NCI-H1694 treated with DMSO at 0.1 percent for 48 hours (cell line): ENCODE data around the gene AKAP12.

Source experiments
- DNase-seq: peaks from one replicate; lab custom pipeline; 2025; lab: John Stamatoyannopoulos, UW

The AKAP12 gene

DNA sequence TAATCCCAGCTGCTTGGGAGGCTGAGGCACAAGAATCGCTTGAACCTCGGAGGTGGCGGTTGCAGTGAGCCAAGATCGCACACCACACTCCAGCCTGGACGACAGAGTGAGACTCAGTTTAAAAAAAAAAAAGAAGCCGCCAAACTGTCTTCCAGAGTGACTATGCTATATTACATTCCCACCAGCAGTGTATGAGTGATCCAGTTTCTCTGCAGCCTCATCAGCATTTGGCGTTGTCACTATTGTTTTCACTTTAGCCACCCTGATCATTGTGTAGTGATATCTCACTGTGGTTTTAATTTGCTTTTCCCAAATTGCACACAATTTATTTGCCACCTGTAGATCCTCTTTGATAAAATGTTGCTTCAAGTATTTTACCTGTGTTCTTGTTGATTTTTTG, 6.0 kb upstream of the AKAP12 start:
- DNase-seq, result no peak

DNA sequence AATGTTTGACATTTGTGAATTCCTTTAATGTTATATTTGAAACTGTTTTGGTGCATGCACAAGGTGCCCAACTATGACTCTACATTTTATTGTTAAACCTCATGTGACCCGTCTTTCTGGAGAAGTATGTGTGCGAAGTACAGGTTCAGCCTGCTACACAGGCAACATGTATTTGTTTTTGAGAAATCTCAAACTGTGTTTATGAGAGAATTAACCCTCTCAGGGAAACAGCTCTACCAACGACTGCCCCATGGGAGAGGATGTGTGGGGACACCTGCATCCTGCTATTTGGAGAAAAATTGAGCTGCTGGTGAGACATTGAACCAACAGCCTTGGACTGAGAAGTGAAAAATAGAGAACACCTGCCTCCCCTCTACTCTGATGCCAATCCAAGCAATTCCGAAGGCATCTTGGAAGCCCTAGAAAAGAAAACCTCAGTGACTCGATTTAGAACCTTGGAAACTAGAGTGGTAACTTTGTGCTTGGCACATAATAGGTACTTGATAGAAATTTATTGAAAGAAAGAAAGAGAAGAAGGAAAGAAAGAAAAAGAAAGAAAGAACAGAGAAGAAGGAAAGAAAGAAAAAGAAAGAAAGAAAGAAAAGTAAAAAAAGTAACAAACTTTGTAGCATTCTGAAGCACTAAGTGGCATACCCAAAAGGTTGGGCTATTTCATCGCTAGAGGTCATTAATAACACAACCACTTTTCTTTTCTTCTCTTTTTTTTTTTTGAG, 2.9 kb upstream of the AKAP12 start:
- DNase-seq, result no peak

DNA sequence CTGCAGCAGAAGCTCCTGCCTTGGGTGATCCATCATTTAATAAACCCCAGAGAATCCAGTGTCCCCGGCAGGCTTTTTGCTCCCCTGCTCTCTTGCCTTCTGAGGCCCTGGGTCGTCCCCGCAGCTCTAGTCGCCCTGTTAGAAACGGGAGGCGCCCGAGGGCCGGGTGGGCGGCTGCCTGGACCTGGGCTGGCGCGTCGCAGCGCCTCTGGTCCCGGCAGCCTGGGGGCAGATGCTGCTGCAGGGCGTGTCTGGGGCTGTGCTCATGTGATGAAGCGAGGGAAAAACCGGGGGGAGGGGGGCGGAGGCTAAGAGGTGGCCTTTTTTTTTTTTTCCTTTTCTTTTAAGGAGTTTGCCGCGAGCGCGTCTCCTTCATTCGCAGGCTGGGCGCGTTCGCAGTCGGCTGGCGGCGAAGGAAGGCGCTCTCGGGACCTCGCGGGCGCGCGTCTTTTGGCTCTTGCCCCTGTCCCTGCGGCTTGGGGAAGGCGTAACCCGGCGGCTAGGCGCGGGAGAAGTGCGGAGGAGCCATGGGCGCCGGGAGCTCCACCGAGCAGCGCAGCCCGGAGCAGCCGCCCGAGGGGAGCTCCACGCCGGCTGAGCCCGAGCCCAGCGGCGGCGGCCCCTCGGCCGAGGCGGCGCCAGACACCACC, 394 bp downstream of the AKAP12 start:
- DNase-seq, result peak; percentile 65

DNA sequence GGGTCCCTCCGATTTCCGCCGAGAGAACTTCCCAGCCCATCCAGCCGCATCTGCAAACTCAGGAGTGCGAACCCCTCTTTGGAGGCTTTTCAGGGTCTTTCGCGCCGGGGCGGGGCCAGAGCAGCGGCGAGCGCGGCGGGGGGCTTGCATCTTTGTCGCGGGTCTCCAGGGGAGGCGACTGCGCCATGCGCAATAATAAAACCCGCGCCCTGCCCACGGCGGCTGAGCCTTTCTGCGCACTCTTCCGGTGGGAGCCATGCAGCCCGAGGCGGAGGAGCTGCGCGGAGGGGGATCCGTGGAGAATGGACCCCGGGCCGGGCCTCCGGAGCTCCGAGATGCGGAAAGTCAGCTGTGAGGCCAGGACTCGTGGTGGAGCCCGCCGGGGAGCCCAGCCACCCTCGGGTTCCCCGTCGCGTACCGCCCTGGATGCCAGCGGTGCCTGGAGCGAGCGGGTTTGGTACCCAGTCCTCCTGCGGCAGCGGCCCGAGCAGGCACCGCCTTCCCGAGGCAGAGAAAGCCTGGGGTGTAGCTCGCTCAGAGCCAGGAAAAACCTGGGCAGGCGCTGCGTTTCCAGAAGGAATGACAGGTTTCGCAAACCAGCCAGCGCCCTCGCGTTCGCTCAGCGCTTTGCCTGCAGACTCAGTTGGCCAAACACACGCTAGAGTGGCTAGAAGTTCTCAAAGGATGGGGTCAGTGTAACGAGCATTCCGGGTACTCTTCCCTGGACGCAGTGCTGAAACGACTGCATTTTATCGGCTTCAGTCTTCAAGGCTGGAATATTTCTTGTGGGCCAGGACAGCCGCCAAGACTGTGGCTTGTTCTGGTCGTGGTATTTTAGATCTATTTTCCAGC, 1.2 kb downstream of the AKAP12 start:
- peak; percentile 44 for DNase-seq

DNA sequence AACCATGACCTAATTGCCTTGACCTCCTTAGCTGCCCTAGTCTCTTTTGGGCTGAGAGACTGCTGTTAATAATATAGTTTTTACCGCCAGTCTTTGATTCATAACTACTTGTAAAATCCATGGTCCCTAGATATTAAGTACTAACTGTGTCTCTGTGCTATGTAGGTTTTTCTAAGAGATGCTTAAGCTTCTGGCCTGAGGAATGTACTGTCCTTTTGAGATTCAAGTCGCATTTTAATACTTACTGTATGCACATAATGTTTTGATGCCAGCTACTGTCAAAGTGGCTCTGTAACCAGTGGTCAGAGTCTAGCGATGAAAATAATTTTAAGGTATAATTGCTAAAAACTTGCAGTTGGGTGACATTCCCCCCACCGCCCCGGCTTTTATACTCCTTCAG, 2.1 kb downstream of the AKAP12 start:
- no peak for DNase-seq

DNA sequence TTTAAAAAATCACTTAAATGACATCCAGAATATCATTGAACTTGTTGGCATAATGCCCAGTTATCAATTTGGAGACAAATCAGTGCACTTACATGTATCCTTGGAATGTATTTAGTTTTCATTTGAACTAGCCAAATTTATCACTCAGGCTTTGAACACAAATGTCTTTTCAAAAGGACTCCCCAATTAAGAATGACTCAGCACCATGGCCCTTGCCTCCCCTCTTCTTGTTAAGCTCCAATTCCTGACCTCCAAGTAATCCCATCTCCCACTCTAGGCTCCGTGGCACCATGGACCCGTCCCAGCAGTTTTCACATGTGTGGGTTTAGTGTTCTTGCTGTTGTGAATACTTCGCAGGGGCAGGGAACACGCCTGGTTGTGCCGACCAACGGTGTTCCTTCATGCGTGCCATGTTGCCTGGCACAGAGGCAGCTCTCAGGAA, 2.7 kb downstream of the AKAP12 start:
- DNase-seq, result no peak

DNA sequence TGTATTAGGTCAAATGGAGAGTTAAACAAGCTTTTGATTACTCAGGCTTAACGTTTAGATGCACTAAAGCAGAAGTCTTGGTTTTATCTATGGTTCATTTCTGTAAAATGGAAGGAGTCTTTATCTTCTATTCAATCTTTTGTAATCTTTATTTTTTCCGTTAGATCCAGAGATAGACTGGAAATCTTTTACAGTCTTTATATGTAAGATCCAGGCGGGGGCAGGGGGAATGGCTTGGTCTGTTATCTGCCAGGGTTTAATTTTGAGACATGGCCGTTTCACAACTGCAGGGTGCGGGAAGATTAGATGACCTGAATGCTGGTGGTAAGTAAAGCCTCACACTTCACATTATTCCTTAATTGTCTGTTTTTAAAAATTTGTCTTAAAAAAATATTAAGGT, 3.7 kb downstream of the AKAP12 start:
- no peak for DNase-seq

DNA sequence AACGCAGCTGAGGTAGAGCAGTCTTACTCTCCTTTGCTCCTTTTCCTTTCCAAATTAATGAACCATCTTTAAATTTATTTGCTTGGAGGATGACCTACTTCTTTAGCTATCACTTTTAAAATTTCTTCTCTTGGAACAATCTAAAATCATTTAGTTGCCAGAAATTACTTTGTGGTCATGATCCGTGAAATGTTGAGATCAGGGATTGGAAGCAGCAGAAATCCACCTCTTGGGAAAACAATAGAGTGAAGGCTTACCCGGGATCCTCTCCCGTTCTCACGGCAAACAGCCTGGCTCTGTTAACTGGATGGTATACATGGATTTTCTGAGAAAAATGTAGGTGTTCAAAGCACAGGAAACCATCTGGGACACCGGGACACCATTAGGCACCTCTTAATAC, 7.7 kb downstream of the AKAP12 start:
- no peak for DNase-seq

DNA sequence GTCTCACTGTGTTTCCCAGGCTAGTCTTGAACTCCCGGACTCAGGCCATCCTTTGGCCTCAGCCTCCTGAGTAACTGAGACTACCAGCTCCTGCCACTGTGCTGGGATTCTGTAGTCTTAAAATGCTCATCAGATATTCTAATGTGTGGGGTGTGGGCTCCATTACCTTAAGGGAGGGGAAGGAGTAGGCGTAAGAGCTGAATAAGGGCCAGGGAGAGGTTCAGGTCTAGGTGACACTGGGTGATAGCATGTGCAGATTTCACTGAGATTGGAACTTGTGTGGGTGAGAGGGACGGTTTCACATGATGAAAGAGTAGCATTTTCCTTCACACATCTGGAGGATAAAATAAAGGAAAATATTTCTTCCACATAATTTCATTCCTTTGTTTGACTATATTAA, 8.5 kb downstream of the AKAP12 start:
- DNase-seq, result no peak

DNA sequence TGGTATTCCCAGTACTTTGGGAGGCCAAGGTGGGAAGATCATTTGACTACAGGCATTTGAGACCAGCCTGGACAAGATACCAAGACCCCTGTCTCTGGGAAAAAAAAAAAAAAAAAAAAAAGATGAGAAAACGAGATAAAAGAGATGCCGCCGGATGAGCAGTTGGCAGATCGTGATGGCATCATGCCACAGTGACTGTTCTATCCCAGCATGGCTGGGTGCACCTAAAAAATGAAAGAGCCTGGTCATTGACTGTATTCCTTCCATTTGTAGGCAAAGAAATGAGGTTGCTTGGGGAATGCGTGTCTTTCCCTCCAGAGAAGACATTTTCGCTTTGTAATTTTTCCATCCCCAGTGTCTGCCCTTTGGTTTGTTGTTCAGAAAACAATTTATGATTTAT, 12.9 kb downstream of the AKAP12 start:
- no peak for DNase-seq

DNA sequence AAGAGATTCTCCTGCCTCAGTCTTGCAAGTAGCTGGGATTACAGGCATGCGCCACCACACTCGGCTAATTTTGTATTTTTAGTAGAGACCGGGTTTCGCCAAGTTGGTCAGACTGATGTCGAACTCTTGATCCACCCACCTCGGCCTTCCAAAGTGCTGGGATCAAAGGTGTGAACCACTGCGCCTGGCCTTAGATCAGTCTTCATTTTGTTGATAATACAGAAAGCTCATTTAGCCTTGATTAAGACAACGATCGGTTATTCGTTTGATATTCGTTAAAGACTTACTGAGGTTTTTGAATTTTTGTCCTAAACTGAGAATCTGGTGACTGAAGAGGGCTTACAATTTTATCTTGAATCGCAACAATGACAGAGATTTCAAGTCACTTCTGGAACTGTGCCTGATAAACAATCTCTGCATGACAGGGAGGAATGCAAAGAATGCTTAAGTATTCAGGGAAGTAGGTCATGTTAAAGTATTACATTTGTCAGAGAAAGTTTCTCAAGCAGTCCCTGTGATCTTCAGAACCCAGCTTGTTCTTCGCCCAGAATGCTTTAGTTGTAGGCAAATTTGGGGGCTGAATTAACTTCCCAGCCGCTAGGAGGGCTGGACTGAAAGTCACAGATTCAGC, 14.8 kb downstream of the AKAP12 start:
- DNase-seq, result no peak

DNA sequence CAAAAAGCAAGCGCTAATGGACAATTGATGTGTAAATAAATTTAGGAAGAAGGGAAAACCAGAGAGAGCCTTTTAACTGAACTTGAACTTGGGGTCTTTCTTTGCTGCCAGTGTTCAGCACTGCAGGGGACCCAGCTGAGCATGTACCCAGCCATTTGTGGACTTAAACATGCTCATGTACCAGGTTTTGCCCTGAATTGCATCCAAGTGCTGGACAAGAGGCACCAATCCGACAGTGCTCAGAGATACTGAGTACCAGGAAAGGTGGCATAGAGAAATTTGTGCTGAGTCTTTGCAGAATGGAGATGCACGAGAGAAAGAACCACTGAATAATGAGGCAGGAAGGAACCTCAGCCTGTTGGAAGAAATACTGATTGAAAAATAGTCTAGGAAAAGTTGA, 16.0 kb downstream of the AKAP12 start:
- DNase-seq, result no peak

DNA sequence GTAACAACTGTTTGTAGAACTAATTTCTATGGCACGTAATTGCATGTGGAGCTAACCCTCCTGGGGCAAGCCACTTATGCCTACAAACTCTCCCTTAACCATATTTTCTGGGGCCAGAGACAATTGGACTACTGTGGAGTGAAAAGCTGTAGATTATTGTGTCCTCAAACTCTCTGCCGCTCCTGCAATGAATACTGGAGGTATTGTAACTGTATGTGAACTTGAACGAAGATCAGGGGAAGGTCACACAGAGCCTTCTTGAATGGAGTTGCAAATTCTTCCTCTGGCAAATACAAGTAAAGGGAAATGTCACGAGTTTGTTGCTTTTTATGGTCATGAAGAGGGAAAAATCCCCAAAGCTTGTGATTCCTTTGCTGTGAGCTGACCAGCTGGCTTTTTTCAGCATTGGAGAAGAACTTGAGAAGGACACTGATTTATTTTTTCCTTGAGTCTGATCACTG, 18.2 kb downstream of the AKAP12 start:
- DNase-seq, result no peak

DNA sequence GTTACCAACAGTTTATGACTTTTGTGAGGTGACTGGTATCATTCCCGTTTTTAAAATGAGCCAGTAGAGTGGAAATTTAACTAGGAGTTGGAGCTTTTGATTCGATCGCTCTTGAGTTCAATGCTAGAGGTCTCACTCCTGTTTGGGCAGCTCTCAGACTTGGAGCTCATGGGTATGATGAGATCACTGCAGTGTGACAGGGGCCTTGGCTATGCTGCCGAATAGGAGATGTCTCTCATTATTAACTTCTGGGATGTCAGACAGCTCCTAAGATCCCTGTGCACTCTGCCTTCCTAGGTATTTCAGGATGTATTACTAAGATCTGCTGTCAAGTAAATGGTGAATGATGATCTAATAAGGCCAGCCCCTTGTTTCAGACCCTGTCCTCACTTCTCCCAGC, 20.4 kb downstream of the AKAP12 start:
- no peak for DNase-seq

DNA sequence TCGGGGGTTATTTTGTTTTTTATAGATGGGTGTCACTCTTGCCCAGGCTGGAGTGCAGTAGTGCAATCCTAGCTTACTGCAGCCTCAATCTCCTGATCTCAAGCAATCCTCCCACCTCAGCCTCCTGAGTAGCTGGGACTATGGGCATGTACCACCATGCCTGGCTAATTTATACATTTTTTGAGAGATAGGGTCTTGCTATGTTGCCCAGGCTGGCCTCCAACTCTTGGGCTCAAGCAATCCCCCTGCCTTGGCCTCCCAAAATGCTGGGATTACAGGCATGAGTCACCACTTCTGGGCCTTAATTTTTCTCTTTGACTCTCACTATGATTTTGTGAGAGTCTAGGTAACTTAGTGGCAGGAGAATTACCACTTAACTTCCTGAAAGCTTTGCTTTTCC, 23.3 kb downstream of the AKAP12 start:
- no peak for DNase-seq

DNA sequence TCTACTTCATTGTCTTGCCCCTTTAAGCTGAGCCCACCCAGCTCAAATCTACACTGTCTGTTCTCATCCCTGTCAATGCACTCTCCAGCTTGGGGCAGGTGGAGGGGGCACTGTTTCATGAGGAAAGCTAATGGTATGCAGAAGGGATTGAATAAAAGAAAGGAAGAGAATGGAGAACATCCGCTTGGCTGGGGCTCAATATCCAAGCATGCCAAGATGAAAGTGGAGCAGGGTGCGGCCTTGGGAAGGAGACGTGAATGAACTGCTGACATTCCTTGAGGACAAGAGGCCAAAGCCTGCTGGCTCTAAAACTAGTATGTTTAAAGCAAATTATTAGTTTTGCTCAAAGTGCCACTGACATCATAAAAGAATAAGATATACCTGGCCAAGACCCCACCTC, 24.2 kb downstream of the AKAP12 start:
- no peak for DNase-seq

DNA sequence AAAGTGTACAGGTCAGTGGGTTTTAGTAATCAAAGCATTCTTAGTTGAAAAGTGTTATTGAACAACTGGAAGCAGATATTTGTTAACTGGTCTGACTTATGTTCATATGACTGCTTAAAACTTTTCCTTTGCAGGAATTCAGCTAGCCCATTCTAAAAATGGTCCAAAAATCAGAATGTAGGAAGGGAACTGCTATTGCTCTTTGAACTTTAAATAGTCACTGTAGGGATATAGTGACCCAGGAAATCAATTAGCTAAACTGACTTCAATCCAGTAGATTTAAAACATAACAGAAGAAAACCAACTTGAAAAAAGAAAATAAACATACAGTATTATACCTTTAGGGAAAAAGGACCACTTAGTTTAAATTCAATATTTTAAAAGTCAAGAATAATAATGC, 25.5 kb downstream of the AKAP12 start:
- no peak for DNase-seq

DNA sequence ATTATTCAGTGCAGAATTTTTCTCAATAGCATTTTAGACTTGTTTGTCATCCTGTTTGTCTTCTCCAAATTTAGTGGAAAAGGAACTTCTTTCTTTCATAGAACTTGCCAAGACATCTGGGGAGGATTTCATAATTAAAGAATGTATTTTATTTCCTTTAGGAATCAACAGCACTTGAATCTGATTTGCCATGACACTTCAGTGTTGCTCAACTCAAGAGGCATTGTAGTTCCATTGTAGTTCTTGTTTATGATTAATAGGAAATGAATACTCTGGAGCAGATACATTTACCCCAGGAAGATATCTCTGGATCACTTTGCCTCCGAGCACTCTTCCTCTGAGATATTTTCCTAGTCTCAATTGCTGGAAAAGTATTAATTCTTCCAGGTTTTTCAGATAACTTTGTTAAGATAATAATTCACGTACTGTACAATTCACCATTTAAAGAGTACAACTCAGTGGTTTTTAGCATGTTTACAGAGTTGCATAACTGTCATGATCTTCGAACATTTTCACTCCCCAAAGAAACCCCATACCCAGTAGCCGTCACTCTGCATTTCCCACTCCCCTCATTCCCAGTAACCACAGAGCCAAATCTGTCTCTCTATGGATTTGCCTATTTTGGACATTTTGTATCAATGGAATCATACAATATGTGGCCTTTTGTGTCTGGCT, 29.7 kb downstream of the AKAP12 start:
- no peak for DNase-seq

DNA sequence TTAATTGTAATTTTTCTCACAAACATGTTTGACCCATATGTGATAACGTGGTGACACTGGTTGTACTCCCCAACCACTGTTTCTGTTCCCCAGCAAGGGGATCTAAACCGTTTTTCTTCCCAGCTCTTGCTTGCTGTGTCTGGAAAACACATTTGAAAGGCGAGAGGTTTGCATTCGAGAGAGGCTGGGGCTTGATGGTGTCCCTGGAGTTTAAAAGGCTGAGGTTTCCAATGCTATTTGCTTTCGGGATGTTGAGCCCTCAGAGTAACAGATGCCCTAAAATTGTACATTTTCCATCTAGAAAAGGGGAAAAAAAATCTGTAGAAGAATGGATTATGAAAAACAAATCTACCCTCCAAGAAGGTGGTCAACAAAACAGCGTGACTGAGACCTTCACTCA, 35.4 kb downstream of the AKAP12 start:
- no peak for DNase-seq

DNA sequence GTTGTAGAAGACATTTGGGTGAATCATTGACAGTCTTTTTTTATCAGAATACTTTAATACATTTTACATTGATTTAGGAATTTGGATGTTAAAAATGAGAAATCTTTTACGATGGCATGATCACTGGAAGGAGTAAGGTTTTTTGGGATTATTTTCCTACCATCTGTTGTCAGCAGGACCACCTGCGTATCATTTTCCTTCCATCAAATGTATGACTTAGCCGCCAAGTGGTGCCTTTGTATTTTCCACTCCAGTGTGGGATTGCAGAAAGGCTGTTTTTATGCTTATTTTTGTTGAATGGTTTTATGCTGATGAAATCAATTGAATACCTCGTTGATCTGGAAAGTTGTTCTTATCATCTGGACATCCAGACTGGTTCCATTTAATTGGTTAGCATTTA, 35.8 kb downstream of the AKAP12 start:
- no peak for DNase-seq

DNA sequence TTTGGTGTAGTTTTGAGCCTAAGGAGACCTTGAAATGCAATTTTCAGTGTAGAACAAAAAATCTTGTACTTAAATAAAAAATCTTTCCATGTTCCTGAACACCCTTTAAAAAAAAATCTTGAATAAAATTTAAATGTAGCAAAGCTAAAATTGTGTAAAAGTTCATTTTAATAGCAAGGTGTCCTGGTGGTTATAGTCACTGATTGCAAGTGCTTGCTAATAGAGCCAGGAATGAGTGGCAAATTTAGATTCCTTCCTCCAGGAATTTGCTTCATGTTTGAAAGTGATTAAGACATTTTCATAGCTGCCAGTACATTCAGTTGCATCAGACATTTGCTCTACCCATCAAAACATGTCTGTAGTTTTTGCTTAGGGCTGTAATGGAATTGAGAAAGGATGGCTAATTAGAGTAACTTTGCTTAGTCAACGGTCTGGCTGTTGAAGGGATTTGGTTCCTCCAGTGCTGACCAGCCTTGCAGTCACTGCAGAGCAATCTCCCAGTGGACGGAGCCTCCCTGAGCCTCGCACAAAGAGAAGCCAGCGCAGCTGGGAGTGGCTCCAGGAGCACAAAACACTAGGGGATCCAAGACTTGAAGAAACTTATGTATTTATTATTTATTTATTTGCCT, 36.5 kb downstream of the AKAP12 start:
- DNase-seq, result no peak
